Epithelial cell of proximal tubule (primary cell): ENCODE results near the gene CIITA. TPM values are rescaled to one million over a fixed set of nuclear protein-coding genes. Genes with fewer than 3 reads are reported as not detected.

Source experiments
- DNase-seq: peaks from one replicate; pipeline ENCODE4 v3.0.0-alpha.2; 2011; ENCODE audit warnings: low read depth
- H3K4me3 ChIP-seq: 2 replicates; pipeline ENCODE4 v1.5.1; 2011; ENCODE audit warnings: low read depth, mild to moderate bottlenecking, low read length
- CTCF ChIP-seq: conservative IDR thresholded peaks from 2 replicates; pipeline ENCODE4 v1.5.1; 2012; ENCODE audit warnings: low read depth, mild to moderate bottlenecking, low read length
- total RNA-seq: library from RNA; depleted of rRNA; stranded (reverse); fragments of >200 nt; gene quantifications from 2 replicates; pipeline ENCODE4 v1.2.3, GENCODE V29; 2015

CIITA gene
- total RNA-seq, 1 donor from 2014 or later = not detected

GRCh38 chr16:10983159-10983558 lies 106.2 kb downstream of the CIITA start:
- peak; percentile 18 for TF ChIP-seq CTCF
- H3K4me3 ChIP-seq = no peak overlapping the region
- no peak for DNase-seq

GRCh38 chr16:10984509-10984908 lies 107.5 kb downstream of the CIITA start:
- no peak for TF ChIP-seq CTCF
- no peak for DNase-seq
- H3K4me3 ChIP-seq = no peak overlapping the region

Other genes with a start within 250 kb of the CIITA start
- gene TEKT5, start 182.3 kb upstream of the CIITA start, total RNA-seq = not detected in 2 replicates
- 41.4 and 44.2 TPM in 2 replicates for gene NUBP1, start 133.4 kb upstream of the CIITA start, total RNA-seq
- gene TVP23A, start 58.4 kb upstream of the CIITA start, total RNA-seq = not detected in 2 replicates
- gene DEXI, start 65.3 kb downstream of the CIITA start, total RNA-seq = 43.9 and 63.4 TPM in 2 replicates
- gene CLEC16A, start 67.4 kb downstream of the CIITA start, total RNA-seq = 11.3 and 15.6 TPM in 2 replicates